ENCODE measurements around the gene DIO1.

Gene DIO1

DNA sequence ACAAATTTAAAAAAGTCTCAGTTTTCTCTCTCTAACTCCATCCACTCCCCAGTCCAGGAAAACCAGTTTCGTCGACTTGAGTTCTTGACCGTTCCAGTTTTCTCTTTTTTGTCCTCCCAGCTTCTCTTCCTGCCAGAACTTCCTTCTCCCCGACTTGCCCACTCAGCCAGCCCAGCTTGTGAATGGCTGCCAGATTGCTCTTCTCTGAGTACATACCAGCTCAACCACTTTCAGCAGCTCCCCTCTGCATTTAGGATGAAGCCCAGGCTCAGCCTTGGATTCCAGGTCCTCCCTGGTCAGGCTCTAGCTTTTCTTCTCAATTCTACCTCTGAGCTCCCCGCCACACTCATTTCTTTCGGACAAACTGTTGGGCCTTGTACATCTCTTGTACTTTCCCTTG is 1.4 kb downstream of the DIO1 start:
- DNase-seq, result no peak

DNA sequence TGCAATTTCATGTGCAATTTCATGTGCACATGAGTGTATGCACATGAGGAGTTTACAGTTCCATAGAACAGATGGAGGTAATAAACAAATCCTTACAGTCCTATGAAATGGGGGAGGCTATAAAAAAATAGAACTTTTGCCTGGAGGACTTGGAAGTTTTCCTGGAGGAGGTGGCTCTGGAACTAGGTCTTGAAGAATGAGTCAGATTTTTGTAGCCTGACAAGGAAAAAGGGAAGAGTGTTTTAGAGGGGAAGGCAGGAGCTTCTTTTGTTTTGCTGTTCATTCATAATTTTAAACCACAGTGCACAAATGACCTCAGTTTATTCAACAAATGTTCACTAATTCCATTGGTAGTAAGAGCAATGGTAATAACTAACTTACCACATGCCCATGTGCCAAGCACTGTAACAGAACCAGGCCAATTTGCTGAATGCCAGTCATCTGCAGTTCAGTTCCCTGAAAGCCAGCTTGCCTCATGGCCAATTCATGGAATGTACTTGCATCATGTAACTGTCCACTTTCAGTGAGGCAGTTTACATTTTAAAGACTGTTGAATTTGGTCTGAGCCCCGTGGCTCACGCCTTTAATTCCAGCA is 2.7 kb downstream of the DIO1 start:
- no peak for DNase-seq

DNA sequence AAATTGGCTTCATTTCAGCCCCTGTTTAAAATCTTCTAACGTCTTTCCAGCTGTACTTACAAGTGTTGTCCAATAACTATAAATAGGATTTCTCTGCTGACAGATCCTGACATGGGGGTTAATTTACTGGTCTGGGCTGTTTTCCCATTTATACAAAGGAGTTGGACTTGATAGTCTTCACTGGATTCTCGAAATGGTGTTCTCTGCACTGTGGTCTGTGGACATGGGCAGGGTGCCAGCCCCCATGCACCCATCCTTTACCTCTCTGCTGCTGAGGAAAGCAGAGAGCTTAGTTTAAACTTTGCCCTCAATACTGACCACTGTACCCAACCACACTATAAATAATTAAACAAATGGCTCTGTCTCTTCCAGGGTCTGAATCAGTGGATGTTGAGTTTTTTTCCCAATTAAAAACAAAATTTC is 5.2 kb downstream of the DIO1 start:
- DNase-seq, result no peak

DNA sequence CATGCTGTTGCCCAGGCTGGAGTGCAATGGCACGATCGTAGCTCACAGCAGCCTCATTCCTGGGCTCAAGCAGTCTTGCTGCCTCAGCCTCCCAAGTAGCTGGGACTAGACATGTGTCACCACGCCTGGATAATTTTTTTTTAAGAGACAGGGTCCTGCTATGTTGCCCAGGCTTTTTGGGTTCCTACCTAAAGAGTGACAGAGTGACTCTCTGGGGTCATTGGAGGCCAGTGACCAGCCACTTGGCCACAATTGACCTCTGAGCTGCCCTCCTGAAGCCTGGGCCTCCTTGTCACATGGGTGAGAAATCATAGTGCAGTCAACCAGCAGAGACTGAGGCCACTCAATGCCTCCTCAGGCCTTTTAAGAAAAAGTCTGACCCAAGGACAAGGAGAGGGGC is 5.7 kb downstream of the DIO1 start:
- no peak for DNase-seq

DNA sequence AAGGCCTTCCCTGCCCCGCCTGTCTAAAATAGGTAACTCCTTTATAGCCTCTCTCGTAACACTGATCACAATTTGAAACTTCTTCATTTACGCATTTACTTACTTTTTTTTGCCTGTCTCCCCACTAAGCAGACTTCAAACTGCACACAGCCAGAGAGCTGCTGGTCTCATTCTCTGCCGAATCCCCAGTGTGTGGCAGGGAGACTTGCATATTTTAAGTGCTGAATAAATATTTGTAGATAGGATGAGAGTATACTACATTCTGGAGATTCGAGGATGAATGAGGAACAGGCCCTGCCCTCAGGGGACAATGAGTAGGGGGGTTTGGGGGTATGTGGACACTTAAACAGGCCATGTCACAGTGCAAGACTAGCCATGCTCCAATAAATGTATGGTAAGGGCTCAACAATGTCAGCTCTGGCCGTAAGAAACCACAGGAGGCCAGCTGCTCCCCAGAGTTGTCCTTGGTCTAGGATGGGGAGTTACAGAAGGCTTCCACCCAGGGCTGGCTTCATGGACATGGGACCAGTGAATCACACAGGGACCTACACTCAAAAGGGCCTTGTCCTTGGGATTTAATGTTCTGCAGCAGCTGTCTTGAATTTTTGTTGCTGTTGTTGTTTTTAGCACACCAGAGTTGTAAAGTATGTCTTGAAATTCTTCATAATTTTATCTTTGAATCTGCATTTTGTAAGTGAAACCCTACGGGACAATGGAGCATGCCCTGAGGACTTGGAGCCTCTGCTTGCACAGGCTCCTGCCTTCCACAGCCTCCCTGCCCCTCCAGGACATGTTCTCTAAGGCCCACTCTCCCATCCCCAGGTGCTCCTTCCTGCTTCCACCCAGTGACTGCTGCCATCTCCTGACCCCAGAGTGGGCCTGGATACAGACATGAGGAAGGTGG is 8.5 kb downstream of the DIO1 start:
- DNase-seq, result no peak

DNA sequence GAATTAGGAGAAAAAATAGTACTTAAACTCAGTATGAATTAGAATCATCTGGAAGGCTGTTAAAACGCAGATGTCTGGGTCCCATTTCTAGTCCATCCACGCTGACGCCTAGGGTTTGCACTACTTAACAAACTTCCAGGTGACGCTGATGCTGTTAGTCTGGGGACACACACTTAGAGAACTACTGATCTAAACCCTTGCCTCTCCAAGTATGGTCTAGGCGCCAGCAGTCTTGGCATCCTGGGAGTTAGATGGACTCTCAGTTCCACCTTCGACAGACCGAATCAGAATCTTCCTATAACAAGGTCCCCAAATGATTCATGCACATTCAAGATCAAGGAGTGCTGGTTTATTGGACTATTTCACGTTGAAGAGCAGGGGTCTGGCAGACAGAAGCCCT is 11.5 kb downstream of the DIO1 start:
- no peak for DNase-seq

DNA sequence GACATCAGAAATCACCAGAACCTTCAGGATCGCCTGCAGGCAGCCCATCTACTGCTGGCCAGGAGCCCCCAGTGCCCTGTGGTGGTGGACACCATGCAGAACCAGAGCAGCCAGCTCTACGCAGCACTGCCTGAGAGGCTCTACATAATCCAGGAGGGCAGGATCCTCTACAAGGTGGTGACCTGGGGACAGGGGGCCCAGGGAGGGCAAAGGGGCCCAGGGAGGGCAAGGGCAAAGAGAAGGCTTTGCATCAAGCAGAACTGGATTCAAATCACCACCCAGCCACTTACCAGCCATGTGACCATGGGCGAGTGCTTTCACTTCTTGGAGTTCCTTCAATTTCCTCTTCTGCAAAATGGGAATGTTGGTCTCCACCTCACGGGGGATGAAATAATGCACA is 12.1 kb downstream of the DIO1 start:
- DNase-seq, result no peak

DNA sequence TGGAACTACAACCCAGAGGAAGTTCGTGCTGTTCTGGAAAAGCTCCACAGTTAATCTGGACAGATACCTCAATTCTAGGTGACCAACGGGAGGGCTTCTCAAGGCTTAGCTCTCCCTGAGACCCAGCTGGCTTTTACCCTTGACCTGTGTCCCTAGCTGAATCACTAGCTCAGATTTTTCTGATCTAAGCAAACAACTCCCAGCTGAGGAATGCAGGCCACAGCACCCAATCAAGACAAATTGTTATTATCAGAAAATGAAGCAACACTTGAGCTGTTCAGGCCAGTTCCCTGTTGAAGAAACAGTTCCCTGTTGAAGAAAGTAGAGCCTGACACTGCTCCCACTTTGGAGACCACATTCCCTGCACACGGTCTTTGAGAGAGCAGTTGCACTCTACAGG is 16.0 kb downstream of the DIO1 start:
- no peak for DNase-seq

DNA sequence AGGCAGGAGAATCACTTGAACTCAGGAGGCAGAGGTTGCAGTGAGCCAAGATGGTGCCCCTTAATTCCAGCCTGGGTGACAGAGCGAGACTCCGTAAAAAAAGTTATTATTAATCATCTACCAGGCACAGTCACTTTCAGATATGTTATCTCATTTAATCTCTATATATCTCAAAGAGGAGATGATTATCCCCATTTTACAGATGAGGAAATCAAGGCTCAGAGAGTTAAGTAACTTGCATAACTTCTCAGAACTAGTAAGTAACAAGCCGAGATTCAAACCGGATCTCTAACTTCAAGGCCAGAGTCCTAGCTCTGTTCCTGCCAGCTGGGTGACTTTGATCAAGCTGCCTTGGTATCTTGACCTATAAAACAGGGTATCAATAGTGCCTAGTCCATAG is 17.5 kb downstream of the DIO1 start:
- no peak for DNase-seq

DNA sequence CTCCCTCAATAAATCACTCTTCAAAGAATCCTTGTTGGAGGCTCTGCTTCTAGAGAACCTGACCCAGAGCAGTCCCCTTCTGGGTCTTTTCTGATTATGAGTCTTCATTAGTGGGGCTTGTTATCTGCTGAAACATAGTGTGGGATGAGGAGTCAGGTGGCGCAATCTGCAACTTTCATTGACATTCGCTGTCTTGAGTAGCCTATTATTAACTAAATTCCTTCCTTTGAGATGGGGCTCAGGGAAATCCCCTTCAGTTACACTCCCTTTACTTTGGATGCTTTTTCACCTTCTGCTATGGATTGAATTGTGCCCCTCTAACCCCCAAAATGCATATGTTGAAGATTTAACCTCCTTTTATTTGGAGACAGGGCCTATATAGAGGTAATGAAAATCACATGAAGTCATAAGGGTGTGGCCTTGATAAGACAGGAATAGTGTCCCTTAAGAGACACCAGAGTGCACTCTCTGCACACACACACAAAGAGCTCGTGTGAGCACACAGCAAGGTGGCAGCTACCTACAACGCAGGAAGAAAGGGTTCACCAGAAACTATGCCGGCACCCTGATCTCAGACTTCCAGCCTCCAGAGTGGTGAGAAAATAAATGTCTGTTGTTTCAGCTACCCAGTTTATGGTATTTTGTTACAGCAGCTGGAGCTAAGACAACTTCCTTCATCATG is 19.5 kb downstream of the DIO1 start:
- DNase-seq, result no peak

DNA sequence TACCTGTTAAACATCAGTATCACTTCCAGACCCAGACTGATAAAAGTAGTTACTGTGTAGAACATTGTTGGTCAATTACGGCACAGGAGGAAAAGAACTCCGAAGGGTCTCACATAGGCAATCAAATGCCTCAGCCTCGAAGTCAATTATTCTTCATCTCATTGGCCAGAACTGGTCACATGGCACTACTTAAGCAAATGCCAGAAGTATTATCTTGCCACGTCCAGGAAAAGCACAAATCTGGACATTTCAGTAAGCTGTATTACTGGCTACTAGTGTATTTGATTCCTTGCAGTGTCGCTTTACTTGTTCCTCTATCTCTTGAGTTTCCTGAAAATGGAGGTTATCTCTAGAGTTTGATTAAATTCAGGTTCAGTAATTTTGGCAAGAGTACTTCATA is 24.4 kb downstream of the DIO1 start:
- DNase-seq, result no peak

DNA sequence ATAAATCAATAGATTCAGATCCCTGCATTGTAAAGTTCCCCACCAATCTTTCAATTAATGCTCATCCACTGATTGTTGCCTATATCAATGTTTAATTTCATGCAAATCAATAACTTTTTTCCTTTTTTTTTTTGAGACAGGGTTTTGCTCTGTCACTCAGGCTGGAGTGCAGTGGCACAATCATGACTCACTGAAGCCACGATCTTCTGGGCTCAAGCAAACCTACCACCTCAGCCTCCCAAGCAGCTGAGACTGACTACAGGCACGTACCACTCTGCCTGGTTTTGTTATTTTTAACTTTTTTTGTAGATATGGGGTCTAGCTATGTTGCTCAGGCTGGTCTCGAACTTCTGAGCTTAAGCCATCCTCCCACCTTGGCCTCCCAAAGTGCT is 25.7 kb downstream of the DIO1 start:
- no peak for DNase-seq

DNA sequence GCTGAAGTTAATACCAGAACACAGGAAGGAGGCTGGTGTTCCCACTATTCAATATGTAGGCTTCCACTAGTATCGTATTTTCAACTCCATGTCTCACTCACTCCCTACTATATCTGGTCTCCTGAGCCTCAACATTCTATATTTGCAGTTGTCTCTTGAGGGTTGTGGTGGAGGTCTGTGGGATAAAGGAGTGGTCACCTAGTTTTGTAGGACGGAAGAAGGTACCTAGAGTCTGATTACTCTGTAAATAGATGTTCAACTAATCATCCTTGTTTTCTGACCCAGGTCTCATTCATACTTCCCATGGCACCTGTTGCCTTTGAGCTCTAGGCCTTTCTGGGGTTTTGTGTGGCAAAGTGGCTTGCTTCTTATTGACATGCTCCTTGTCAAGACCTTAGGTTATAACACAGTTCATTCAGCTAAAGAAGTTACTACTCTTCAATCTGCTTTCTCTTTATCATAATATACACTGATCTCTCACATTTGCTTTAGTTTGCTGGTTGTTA is 33.4 kb downstream of the DIO1 start:
- DNase-seq, result no peak

DNA sequence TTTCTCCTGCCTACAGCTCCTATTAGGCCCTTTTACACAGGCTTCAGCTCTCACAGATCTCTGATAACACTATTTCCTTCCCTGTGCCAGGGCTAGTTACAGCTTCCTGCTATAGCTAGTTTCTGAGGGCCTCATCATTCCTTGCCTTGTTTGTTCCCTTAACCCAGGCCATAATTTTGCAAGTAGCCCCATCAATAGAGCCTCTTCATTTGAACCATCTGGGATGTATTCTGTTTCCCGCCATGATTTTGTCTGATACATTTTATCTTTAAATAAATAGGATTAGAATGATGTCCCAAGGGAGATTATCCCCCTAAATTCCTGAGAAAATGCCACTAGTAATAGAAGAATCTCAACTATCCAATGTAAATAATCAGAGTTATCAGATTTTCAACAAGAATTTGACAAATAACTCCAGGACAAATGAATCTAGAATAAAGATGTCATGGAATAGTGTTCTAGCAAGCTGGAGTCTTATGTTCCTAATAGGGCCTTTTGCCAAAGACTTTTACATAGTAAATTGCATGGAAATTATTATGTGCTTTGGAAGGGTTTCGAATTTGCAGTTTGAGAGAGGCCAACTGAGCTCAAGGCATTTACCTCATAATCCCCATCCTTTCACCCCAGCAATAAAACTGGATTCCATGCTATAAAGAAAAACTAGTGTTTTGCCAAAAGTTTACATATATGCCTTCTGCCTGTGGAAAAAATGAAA is 35.4 kb downstream of the DIO1 start:
- DNase-seq, result no peak

DNA sequence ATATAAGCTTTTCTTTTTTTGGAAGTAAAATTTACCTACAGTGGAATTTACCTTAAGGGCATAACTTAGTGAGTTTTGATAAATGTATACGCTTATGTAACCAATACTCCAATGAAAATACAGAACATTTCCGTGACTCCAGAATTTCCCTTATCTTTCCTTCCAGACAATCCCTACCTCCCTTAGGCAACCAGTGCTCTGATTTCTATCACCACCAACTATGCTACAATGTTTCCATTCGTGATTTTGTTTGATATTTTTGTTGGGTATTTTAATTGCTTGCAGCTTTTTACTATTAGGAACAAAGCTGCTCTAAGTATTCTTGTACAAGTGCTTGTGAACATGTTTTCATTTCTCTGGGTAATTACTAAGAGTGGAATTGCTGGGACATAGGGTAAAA is 36.9 kb downstream of the DIO1 start:
- DNase-seq, result no peak

DNA sequence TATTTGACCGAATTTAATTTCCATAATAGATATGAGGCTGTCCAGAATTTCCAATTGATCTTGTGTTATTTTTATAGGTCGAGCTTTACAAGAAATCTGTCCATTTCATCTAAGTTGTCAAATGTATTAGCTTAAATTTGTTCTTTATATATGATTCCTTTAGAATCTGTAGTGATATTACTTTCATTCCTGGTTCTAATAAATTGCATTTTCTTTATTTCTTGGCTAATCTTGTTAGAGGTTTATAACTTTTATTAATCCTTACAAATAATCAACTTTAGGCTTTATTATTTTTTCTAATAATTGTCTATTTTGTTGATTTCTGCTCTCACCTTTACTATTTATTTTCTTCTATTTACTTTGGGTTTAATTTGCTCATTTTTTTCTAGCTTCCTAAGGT is 37.5 kb downstream of the DIO1 start:
- no peak for DNase-seq

DNA sequence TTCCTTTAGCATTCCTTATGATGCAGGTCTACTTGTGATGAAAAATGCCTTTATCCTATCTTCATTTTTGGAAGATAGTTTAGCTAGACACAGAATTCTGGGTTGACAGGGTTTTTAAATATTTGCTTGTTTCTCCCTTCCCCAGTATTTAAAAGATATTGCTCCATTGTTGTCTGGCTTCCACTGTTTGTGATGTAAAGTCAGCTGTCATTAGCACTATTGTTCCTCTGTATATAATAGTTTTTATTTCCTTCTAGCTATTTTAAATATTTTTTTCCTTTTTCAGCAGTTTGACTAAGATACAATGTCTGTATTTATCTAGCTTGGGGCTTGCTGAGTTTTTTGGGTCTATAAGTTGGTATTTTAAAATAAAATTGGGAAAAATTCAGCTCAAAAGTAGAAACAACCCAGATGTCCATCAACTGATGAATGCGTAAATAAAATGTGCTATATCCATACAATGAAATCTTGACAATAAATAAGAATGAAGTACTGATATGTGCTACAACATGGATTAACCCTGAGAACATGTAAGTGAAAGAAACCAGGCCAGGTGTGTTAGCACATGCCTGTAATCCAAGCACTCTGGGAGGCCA is 40.3 kb downstream of the DIO1 start:
- no peak for DNase-seq

DNA sequence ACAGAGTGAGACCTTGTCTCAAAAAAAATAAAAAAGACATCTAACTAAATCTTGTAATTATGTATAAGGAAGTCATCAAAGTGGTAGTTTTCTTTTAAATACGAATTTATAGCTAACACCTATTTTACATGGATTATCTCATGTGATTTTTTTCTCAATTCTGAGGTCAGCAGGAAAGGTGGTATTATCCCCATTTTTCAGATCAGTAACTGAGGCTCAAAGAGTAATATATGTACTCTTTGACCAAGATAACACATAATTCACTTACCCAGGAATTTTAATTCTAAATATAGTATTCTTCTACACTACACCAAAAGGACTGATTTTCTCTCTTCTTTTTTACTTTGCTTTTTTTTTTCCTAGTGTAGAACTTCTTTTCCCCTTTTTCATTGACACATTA is 42.4 kb downstream of the DIO1 start:
- DNase-seq, result no peak

DNA sequence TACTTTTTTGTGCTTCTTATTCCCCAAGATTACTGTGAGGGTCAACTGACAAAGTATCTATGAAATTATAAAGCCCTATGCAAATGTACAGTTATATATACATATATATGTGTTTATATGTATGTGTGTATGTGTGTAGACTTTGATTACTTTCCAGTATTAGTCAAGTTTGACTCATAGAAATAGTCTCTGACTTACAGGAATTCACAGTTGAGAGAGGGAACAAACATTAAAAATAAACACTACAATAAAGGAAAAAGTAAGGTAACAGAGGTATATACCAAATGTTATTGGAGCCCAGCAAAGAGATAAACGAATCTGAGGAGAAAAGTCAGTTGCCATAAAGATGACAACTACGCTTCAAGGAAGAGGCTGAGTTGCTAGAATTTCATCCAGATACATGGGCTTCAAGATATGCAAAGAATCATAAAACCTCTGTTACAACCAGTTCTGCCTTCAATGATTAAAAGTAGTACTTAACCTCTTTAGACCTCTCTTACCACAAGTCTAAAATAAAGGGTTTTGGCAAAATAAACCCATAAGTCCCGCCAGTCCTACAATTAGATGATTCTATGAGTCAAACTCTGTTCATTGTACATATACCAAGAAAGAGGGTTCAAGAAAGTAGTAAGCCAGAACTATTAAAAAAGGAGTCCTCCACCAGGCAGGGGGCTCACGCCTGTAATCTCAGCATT is 44.3 kb downstream of the DIO1 start:
- no peak for DNase-seq

DNA sequence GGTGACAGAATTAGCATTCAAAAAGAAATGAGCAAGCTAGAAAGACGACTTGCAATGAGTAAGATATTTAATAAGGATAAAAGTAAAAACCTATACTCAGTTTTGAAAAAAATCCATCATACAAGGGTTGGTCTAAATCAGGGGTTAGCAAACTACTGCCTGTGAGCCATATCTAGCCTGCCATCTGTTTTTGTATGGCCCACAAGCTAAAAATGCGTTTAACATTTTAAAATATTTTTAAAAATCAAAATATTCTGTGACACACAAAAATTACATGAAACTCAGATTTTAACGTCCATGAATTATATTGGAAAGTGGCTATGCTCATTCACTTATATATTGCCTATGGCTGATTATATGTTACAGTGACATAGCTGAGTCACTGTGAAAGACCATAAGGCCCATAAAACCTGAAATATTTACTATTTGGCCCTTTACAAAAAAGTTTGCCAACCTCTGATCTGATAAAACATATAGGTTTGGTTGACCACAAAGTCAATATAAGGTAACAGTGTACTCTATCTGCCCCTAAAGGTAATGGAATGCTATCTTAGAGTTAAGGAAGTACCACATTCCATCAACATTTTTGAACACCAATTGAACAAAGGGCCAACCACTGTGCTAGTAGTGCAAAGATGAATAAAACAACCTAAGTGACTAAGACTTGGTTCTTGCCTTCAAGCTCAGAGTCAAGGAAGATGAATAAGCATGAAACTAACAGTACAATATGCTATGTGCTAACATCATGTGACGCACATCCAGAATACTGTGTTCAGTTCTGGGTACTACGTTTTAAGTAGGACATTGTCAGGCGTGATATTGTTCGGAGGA is 48.4 kb downstream of the DIO1 start:
- DNase-seq, result no peak

DNA sequence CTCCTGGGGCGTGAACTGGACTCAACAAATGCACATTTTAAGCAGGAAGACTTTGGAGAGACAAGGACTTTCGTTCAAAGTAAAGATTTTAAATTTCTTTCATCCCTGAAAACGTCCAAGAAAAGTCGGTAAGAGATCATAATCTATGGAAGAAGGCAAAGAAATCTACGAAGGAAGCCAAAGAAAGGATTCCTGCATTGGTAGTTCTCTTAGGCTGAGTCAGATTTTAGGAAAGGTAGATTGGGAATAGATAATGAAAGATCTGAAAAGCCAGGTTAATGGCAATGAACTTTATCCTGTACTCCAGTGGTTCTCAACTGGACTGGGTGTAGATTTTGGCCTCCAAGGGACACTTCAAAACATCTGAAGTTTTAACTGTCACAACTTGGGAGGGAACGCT is 49.1 kb downstream of the DIO1 start:
- no peak for DNase-seq
